ENCODE data around the gene C10orf105.

C10orf105 gene

GRCh38 chr10:71746344-71747037 lies 26.9 kb upstream of the C10orf105 start:
- 0 out of 2 replicates have a peak, but pooled peaks have one; percentile 5 for TF ChIP-seq CTCF (conservative IDR thresholded peaks at IDR 0.05; ENCODE audit: low read length)
- H3K4me3 ChIP-seq (ENCODE audit: low read length) = no peak overlapping the region
- no peak for DNase-seq (ENCODE audit: low read depth)

GRCh38 chr10:71745664-71746250 lies 26.2 kb upstream of the C10orf105 start:
- no peak for TF ChIP-seq CTCF (conservative IDR thresholded peaks at IDR 0.05; ENCODE audit: low read length)
- no peak for DNase-seq (ENCODE audit: low read depth)
- no peak overlapping the region for H3K4me3 ChIP-seq (ENCODE audit: low read length)

GRCh38 chr10:71744897-71745663 lies 25.5 kb upstream of the C10orf105 start:
- no peak overlapping the region for H3K4me3 ChIP-seq (ENCODE audit: low read length)
- TF ChIP-seq CTCF (conservative IDR thresholded peaks at IDR 0.05; ENCODE audit: low read length) = no peak
- DNase-seq (ENCODE audit: low read depth) = no peak

- no peak overlapping the region for H3K4me3 ChIP-seq (ENCODE audit: low read length)
- DNase-seq (ENCODE audit: low read depth) = no peak
- no peak for TF ChIP-seq CTCF (conservative IDR thresholded peaks at IDR 0.05; ENCODE audit: low read length)
Observed at GRCh38 chr10:71743866-71744265, 24.3 kb upstream of the C10orf105 start.

GRCh38 chr10:71743089-71743838 lies 23.7 kb upstream of the C10orf105 start:
- H3K4me3 ChIP-seq (ENCODE audit: low read length) = no peak overlapping the region
- TF ChIP-seq CTCF (conservative IDR thresholded peaks at IDR 0.05; ENCODE audit: low read length) = no peak
- no peak for DNase-seq (ENCODE audit: low read depth)

GRCh38 chr10:71742301-71743088 lies 22.9 kb upstream of the C10orf105 start:
- no peak overlapping the region for H3K4me3 ChIP-seq (ENCODE audit: low read length)
- no peak for TF ChIP-seq CTCF (conservative IDR thresholded peaks at IDR 0.05; ENCODE audit: low read length)
- DNase-seq (ENCODE audit: low read depth) = no peak

Data from AG10803 (cell line).